ENCODE measurements around the gene VAV3. TPM values are rescaled to one million over a fixed set of nuclear protein-coding genes. Genes with fewer than 3 reads are reported as not detected.

VAV3 gene
- polyA plus RNA-seq, 3 donors: 5.4 to 9.2 (median 9.0) TPM

DNA sequence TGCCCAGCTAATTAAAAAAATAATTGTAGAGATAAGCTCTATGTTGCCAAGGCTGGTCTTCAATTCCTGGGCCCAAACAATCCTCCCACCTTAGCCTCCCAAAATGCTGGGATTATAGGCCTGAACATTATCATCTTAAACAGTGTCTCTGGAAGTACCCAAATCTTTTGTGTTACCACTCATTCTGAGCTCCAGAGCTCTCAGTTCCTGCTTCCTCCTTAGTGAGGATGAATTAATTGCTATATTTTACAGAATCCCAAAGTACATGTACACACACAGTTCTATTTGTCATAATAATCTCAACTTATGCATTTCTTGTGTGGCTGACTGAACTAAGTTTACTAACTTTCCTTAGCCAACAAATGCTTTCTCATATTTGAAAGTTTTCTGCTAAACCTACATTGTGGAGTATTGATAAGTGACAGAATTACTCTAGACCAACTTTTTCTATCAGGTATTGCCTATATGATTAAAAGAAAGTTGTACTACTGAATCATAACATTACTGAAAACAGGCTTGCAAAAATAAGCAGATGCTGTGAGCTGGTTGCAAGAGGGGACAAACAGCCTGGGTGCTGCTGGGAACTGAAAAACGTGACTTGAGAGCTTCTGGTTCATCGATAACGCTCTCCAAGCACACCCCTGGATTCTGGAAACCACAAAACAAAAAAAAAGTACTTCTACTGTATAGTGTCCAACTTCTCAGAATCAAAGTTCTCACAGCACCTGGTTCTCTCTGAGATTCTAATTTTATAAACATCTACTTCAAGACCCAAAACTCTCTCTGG lies 15.3 kb downstream of the VAV3 start:
- Histone ChIP-seq H3K79me2 (ENCODE audit: insufficient read depth, low read length) (peaks cover 98% of the 10 kb centered on the region), H3K36me3 (replicated peaks in 1 of 2; ENCODE audit: control insufficient read depth in 1 of 2, insufficient read depth in 2 of 2, low read length in 2 of 2) (no peaks in the 10 kb centered on the region), H3K27ac (ENCODE audit: low read depth in 1 of 2, low read length in 2 of 2) (no peak overlapping the region), H3K4me2 (replicated peaks; ENCODE audit: extremely low read depth, low read length, poor library complexity, severe bottlenecking) (no peak overlapping the region), H3K4me3 (replicated peaks in 1 of 3; ENCODE audit: low read depth in 2 of 3, low read length in 3 of 3) (no peak overlapping the region), H2AFZ (ENCODE audit: insufficient read depth, low read depth, low read length, poor library complexity, severe bottlenecking) (no peak overlapping the region), H3K4me1 (ENCODE audit: control insufficient read depth in 1 of 2, insufficient read depth in 2 of 2, low read length in 2 of 2) (peaks cover 25 to 41% of the 10 kb centered on the region in 2 donors), H3K9ac (ENCODE audit: insufficient read depth, low read length, poor library complexity, severe bottlenecking) (no peak overlapping the region), H3K9me3 (replicated peaks in 1 of 2; ENCODE audit: control insufficient read depth in 1 of 2, insufficient read depth in 1 of 2, low read length in 2 of 2) (no peaks in the 10 kb centered on the region), H3K27me3 (ENCODE audit: control insufficient read depth in 2 of 2, insufficient read depth in 2 of 2, low read length in 2 of 2) (no peaks in the 10 kb centered on the region), H4K20me1 (ENCODE audit: insufficient read depth, low read length) (peaks cover 28% of the 10 kb centered on the region)
- Mint-ChIP-seq H3K9me3 (peaks cover 0 to 2% (median 0%) of the 10 kb centered on the region in 7 donors), H3K4me3 (no peak overlapping the region), H3K36me3 (peaks cover 2 to 4% of the 10 kb centered on the region in 2 donors), H3K27ac (peak overlapping the region in 2 of 7 donors; percentile 9 to 22), H3K27me3 (ENCODE audit: low read depth in 3 of 3) (no peaks in the 10 kb centered on the region), H3K4me1 (peaks cover 60% of the 10 kb centered on the region)
- WGBS (ENCODE audit: insufficient coverage): 20% methylated on average over 1 of the region's 3 CpGs
- TF ChIP-seq, protein P1, sequence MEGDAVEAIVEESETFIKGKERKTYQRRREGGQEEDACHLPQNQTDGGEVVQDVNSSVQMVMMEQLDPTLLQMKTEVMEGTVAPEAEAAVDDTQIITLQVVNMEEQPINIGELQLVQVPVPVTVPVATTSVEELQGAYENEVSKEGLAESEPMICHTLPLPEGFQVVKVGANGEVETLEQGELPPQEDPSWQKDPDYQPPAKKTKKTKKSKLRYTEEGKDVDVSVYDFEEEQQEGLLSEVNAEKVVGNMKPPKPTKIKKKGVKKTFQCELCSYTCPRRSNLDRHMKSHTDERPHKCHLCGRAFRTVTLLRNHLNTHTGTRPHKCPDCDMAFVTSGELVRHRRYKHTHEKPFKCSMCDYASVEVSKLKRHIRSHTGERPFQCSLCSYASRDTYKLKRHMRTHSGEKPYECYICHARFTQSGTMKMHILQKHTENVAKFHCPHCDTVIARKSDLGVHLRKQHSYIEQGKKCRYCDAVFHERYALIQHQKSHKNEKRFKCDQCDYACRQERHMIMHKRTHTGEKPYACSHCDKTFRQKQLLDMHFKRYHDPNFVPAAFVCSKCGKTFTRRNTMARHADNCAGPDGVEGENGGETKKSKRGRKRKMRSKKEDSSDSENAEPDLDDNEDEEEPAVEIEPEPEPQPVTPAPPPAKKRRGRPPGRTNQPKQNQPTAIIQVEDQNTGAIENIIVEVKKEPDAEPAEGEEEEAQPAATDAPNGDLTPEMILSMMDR (IDR thresholded peaks at IDR 0.05): no peak
- intact Hi-C loops (cut with micrococcal nuclease): no loop called here
- DNase-seq: no peak

DNA sequence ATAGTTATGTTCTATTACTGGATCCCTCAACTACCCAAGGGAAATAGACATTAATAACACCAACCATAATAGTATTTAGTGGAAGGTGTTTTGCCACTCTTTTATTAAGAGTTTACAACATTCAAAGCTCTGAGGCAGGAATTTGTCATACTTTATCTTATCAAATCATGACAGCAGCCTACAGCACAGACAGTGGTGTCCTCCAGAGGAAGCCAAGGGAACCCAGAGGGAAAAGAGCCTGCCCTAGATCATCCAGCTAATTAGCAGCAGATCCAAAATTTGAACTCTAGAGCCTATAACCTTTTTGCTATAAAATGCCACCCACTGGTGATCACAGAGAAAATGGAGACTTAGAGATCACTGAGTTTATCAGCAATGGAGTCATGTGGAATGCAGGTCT lies 18.2 kb downstream of the VAV3 start:
- Histone ChIP-seq H3K79me2 (ENCODE audit: insufficient read depth, low read length) (peaks cover 92% of the 10 kb centered on the region), H3K4me2 (replicated peaks; ENCODE audit: extremely low read depth, low read length, poor library complexity, severe bottlenecking) (no peak overlapping the region), H3K4me1 (ENCODE audit: control insufficient read depth in 1 of 2, insufficient read depth in 2 of 2, low read length in 2 of 2) (peaks cover 27 to 42% of the 10 kb centered on the region in 2 donors), H3K4me3 (replicated peaks in 1 of 3; ENCODE audit: low read depth in 2 of 3, low read length in 3 of 3) (no peak overlapping the region), H2AFZ (ENCODE audit: insufficient read depth, low read depth, low read length, poor library complexity, severe bottlenecking) (no peak overlapping the region), H3K9ac (ENCODE audit: insufficient read depth, low read length, poor library complexity, severe bottlenecking) (no peak overlapping the region), H3K27ac (ENCODE audit: low read depth in 1 of 2, low read length in 2 of 2) (no peak overlapping the region), H3K27me3 (ENCODE audit: control insufficient read depth in 2 of 2, insufficient read depth in 2 of 2, low read length in 2 of 2) (no peaks in the 10 kb centered on the region), H3K9me3 (replicated peaks in 1 of 2; ENCODE audit: control insufficient read depth in 1 of 2, insufficient read depth in 1 of 2, low read length in 2 of 2) (no peaks in the 10 kb centered on the region), H3K36me3 (replicated peaks in 1 of 2; ENCODE audit: control insufficient read depth in 1 of 2, insufficient read depth in 2 of 2, low read length in 2 of 2) (no peaks in the 10 kb centered on the region), H4K20me1 (ENCODE audit: insufficient read depth, low read length) (peaks cover 15% of the 10 kb centered on the region)
- no peak overlapping the region for H3K27ac Mint-ChIP-seq
- DNase-seq: no peak
- no peaks in the 10 kb centered on the region for H3K27me3 Mint-ChIP-seq (ENCODE audit: low read depth in 3 of 3)
- TF ChIP-seq, protein P1 (IDR thresholded peaks at IDR 0.05): no peak
- H3K4me3 Mint-ChIP-seq: no peak overlapping the region
- intact Hi-C loops (cut with micrococcal nuclease): no loop called here
- peaks cover 3 to 4% of the 10 kb centered on the region in 2 donors for H3K36me3 Mint-ChIP-seq
- H3K4me1 Mint-ChIP-seq: peaks cover 60% of the 10 kb centered on the region
- H3K9me3 Mint-ChIP-seq: peaks cover 0 to 2% (median 0%) of the 10 kb centered on the region in 7 donors

Measured in CD14-positive monocyte (primary cell).